ENCODE results near the gene PLA2G6. TPM values are rescaled to one million over a fixed set of nuclear protein-coding genes. Genes with fewer than 3 reads are reported as not detected.

PLA2G6 gene
- total RNA-seq, 4 donors from 2014 or later: 4.4 to 30.5 (median 22.0) TPM

DNA sequence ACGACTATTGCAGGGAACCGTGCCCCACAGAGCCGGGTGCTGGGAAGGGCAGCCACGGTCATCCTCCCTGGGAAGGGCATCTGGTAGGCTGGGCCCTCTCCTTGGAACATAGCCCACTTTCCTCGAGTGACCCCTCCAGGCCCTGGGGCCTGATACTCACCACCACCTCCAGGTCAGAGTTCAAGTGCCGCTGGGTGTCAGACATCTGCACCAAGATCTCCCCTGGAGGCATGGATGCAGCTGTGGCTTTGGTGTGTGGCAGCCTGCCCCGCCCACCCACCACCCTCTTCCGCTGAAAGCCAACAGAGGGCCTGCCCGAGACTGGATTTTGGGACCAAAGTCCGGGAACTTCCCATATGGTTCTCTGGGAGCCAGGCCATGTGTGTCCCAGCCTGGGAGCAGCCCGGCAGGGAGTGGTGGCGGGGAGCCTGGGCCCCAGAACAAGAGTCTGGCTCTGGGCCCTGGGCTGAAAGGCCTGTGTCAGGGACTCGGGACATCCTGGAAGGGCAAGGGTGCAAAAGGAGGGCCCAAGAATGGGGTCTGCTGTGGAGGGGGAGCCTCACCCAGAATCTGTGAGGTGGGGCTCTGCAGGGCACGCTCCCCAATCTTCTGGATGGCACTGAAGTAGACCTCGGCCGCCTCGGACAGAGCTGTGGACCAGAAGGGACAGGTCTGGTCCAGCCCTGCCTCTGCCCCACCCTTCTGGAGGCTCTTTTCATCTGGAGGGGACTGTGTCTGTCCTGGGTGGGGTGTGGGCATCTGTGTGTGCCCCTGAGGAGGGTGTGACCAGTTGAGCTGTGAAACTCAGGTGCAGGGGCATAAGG, 73.7 kb downstream of the PLA2G6 start:
- Histone ChIP-seq H3K27ac (no peak overlapping the region), H3K36me3 (peaks cover 0 to 14% of the 10 kb centered on the region in 2 donors), H3K4me1 (peaks cover 0 to 15% (median 0%) of the 10 kb centered on the region in 3 donors), H3K9me3 (no peaks in the 10 kb centered on the region), H3K4me3 (no peak overlapping the region), H3K27me3 (no peaks in the 10 kb centered on the region)
- TF ChIP-seq, protein P1, sequence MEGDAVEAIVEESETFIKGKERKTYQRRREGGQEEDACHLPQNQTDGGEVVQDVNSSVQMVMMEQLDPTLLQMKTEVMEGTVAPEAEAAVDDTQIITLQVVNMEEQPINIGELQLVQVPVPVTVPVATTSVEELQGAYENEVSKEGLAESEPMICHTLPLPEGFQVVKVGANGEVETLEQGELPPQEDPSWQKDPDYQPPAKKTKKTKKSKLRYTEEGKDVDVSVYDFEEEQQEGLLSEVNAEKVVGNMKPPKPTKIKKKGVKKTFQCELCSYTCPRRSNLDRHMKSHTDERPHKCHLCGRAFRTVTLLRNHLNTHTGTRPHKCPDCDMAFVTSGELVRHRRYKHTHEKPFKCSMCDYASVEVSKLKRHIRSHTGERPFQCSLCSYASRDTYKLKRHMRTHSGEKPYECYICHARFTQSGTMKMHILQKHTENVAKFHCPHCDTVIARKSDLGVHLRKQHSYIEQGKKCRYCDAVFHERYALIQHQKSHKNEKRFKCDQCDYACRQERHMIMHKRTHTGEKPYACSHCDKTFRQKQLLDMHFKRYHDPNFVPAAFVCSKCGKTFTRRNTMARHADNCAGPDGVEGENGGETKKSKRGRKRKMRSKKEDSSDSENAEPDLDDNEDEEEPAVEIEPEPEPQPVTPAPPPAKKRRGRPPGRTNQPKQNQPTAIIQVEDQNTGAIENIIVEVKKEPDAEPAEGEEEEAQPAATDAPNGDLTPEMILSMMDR (IDR thresholded peaks at IDR 0.05): no peak
- TF ChIP-seq EP300 (IDR thresholded peaks at IDR 0.05): no peak
- no CpG with 5 or more reads among the region's 17 CpGs for WGBS, 2 donors (ENCODE audit: low coverage in 1 of 2)
- no peak for ATAC-seq

DNA sequence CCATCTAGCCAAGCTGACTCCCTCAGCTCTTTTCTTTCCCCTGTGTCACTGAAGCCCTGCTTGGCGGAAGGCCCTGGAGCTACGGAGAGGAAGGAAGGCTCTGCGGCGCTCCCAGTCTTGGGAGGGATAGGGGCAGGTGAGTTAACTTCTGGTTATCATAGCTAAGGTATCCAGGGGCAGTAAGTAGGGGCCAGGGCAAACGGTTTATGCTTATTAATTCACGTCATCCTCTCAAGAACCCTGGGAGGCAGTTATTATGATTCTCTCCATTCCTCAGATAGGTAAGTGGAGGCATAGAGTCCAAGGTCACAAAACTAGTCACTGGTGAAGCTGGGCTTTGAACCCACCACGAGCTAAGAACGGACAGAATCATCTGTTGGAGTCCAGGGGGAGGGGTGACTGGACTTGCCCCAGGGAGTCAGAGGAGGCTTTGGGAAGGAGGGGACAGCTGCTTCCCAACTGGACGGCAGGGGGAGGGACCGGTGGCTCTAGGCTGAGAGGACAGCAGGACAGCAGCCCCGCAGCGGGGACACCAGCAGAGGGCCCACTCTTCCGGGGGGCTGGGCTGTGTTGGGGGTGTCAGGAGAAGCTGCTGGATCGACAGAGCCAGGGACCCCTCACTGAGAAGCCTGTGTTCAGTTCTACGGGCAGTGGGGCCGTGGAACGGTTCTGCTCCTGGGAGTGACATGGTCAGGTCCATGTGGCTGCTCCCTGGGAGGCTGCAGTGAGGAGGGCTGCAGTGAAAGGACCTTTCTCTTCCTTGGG, 74.6 kb downstream of the PLA2G6 start:
- Histone ChIP-seq H3K4me3 (no peak overlapping the region), H3K4me1 (peaks cover 0 to 15% (median 0%) of the 10 kb centered on the region in 3 donors), H3K9me3 (no peaks in the 10 kb centered on the region), H3K36me3 (peaks cover 0 to 5% of the 10 kb centered on the region in 2 donors), H3K27me3 (no peaks in the 10 kb centered on the region), H3K27ac (no peak overlapping the region)
- TF ChIP-seq EP300 (IDR thresholded peaks at IDR 0.05): no peak
- TF ChIP-seq POLR2AphosphoS5 (IDR thresholded peaks at IDR 0.05): no peak
- TF ChIP-seq, protein P1 (IDR thresholded peaks at IDR 0.05): no peak
- TF ChIP-seq POLR2A (IDR thresholded peaks at IDR 0.05): no peak
- ATAC-seq: no peak
- WGBS, 2 donors (ENCODE audit: low coverage in 1 of 2): 73 to 80% methylated on average over 1 to 9 of the region's 17 CpGs

DNA sequence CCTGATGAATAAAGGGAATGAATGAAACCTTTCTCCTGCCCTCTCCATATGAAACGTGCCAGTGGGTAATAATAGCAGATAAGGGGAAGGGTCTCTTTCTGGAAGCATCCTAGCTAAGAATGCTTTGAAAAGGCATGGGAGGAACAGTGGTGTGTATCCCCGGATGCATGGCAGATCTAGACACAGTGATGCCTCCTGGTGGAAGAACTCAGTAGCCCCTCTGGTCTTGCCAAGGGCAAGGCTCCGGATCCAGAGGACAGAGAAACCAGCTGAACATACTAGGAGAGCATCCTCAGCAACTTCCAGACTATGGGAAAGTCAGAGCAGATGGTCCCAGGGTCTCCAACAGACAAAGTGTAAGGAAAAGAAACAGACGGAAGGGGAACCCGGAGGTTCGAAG, 77.5 kb downstream of the PLA2G6 start:
- H3K4me3 ChIP-seq: no peak overlapping the region
- 68 to 84% methylated on average over 3 to 5 of the region's 6 CpGs for WGBS, 2 donors (ENCODE audit: low coverage in 1 of 2)
- no peak overlapping the region for H3K27ac ChIP-seq
- H3K27me3 ChIP-seq: no peaks in the 10 kb centered on the region
- peaks cover 0 to 9% (median 0%) of the 10 kb centered on the region in 3 donors for H3K4me1 ChIP-seq
- no peak for ATAC-seq
- TF ChIP-seq EP300 (IDR thresholded peaks at IDR 0.05): no peak
- TF ChIP-seq, protein P1 (IDR thresholded peaks at IDR 0.05): peak in 3 of 4 experiments; percentile 52 to 57 (median 54)
- no peaks in the 10 kb centered on the region for H3K9me3 ChIP-seq
- no peaks in the 10 kb centered on the region for H3K36me3 ChIP-seq

DNA sequence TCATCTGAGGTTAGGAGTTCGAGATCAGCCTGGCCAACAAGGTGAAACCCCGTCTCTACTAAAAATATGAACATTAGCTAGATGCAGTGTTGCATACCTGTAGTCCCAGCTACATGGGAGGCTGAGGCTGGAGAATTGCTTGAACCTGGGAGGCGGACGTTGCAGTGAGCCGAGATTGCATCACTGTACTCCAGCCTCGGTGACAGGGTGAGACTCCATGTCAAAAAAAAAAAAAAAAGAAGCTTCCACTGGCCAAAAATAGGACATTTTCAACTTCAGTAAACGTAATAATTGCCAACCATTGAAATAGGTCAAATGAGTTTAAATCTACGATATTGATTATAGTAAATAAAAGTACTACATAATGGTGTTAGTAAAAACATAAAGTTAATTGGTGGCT, 78.0 kb downstream of the PLA2G6 start:
- Histone ChIP-seq H3K36me3 (no peaks in the 10 kb centered on the region), H3K4me3 (no peak overlapping the region), H3K9me3 (no peaks in the 10 kb centered on the region), H3K27me3 (no peaks in the 10 kb centered on the region), H3K27ac (no peak overlapping the region), H3K4me1 (peaks cover 0 to 11% (median 0%) of the 10 kb centered on the region in 3 donors)
- TF ChIP-seq, protein P1 (IDR thresholded peaks at IDR 0.05): no peak
- TF ChIP-seq POLR2A (IDR thresholded peaks at IDR 0.05) (no peak), EP300 (IDR thresholded peaks at IDR 0.05) (no peak), POLR2AphosphoS5 (IDR thresholded peaks at IDR 0.05) (no peak)
- ATAC-seq: no peak
- 74 to 75% methylated on average over 2 to 8 of the region's 8 CpGs for WGBS, 2 donors (ENCODE audit: low coverage in 1 of 2)
